ENCODE measurements around the gene MYH9.

DNA sequence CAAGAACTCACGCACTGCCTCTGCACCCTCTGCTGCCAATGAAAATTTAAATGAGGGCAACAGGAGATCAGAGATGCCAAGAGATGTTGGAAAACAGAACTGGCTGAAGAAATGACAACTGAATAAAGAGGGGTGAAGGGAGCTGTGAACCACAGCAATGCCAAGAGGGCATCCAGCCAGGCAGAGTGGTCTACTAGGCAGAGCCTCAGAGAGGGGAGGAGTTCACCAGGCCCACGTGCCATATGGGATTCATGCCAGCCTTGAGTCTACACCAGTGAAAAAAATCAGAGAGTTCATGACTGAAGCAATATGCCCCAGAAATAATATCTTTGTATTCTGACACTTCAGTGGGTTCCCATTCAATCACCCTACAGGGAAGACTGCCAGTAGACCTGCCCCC, 152.8 kb downstream of the MYH9 start:
- TF ChIP-seq, protein P1, sequence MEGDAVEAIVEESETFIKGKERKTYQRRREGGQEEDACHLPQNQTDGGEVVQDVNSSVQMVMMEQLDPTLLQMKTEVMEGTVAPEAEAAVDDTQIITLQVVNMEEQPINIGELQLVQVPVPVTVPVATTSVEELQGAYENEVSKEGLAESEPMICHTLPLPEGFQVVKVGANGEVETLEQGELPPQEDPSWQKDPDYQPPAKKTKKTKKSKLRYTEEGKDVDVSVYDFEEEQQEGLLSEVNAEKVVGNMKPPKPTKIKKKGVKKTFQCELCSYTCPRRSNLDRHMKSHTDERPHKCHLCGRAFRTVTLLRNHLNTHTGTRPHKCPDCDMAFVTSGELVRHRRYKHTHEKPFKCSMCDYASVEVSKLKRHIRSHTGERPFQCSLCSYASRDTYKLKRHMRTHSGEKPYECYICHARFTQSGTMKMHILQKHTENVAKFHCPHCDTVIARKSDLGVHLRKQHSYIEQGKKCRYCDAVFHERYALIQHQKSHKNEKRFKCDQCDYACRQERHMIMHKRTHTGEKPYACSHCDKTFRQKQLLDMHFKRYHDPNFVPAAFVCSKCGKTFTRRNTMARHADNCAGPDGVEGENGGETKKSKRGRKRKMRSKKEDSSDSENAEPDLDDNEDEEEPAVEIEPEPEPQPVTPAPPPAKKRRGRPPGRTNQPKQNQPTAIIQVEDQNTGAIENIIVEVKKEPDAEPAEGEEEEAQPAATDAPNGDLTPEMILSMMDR (IDR thresholded peaks at IDR 0.05; ENCODE audit: low read length) = no peak
- no peak for TF ChIP-seq EZH2 (IDR thresholded peaks at IDR 0.05; ENCODE audit: borderline replicate concordance, low read length)

Measured in OCI-LY1 (cell line).